ENCODE results near the gene MAML1.
"Not testable (repeated sequence)": the region's sequence is repeated elsewhere in the genome, so short reads cannot be mapped to it uniquely, and the experiment has no call there.

The MAML1 gene

DNA sequence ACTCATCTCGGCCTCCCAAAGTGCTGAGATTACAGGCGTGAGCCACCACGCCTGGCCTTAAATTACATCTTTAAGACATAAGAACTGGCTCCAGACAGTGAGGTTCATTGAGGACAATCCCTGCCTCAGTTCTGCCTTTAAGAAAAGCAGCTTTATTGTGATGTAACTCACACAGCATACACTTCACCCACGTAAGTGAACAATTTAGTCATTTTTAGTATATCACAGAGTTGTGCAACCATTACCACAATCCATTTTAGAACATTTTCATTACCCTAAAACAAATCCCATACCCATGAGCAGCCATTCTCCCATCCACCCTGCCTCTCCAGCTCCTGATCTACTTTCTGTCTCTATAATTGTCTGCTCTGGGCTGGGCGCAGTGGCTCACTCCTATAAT, 37.2 kb downstream of the MAML1 start:
- no peak for DNase-seq

DNA sequence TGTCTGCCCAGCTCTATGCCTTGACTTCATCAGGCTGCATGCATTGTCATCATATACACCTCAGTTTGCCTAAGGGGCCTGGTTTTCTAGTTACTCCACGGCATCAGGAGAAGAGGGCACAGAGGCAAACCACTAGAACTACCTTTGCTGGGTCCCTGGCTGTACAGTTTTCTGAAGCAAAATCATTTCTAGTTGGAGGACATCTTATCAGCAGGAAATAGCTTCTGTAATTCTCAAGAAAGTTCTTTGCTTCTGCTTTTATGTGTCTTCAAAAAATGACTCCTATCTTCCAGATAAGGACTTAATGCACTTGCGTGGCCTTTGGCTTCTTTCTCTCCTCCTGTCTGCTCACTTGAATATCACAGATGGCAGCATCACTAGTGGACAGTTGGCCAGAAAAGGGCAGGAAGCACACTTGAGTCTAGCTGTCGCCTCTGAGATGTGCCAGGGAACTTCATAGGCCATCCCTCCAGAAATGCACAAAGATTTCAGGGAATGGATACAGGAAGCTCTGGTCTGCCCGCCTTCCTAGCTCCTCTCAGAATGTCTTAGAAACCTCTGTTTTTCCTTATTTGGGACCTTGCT, 38.8 kb downstream of the MAML1 start:
- no peak for DNase-seq

GRCh38 chr5:179772351-179772750, 39.7 kb downstream of the MAML1 start:
- no peak for DNase-seq

GRCh38 chr5:179773686-179774040, 41.0 kb downstream of the MAML1 start:
- no peak for DNase-seq

- DNase-seq: no peak
Observed at GRCh38 chr5:179774442-179774841, 41.8 kb downstream of the MAML1 start.

- no peak for DNase-seq
Observed at GRCh38 chr5:179776411-179776938, 43.9 kb downstream of the MAML1 start.

GRCh38 chr5:179777456-179777855, 44.8 kb downstream of the MAML1 start:
- no peak for DNase-seq

GRCh38 chr5:179777909-179778308, 45.3 kb downstream of the MAML1 start:
- DNase-seq: no peak

DNA sequence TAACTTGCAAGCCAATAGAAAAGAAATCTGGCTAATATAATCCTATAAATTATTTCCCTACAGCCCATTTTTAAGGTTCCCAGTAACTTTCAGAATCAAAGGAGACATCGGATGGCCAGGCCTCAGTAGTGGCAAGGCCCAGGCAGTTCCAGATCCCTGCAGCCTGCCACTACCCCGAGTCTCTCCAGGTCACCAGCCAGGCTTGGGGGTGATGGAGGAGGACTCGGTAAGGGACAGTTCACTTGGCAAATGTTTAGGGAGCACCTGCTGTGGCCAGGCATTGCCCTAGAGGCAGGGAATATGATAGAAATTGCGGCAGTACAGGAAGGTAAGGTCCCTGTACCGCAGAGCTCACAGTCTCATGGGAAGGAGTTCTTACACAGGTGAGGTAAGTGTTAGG, 46.0 kb downstream of the MAML1 start:
- no peak for DNase-seq

DNA sequence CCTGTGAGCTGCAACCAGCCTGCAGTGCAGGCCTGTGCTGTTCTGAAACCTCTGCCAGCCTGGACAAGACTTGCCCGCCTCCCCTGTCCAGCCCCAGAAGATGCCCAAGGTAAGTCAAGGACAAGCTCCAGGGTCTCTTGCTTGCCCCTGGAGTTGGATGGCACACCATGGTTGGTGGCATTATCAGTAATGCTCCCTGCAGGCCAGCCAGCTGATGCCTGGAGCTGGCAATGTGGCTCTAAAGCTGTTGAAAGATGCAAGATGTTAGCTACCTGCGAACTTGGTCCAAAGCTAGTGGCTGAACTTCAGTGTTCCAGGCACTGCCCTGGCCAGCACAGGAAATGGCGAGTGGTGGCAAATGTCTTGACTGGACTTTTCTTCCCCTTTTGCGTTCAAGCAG, 47.2 kb downstream of the MAML1 start:
- DNase-seq: no peak

DNA sequence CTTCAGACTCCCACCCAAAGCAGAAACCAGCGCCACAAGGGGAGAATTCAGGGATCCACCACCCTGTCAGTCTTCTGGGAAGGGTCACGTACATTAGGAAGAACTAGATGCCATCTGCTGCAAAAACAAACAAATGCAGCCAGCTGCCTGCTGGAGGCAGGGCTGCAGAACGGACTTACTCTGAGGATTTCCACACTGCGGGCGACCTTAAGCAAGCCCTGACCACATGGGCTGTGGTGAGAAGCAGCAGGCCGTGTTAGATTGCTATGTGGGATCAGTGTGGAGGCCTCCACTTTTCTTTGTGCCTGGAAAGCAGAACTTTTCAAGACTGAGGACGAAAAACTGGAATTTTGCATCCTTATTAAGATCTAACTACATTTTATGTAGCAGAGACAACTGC, 47.7 kb downstream of the MAML1 start:
- no peak for DNase-seq

DNA sequence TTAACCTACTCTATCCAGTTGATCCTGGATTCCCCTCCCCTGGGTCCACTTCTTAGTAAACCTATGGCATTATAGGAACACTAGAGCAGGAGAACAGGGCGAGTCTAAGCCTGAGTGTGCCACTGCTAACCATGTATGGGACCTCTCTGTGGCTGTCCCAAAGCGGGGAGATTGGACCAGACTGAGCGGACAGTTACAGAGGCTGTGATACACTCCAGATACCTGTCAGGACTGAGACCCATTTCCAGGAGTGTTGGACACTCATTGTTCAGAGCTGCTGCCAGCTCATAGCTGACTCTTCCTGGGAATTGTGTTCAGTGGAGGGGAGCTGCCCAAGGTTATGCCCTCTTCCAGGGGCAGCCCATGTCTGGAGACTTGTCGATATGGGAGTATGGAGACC, 49.2 kb downstream of the MAML1 start:
- no peak for DNase-seq

- DNase-seq: no peak
Observed at GRCh38 chr5:179783128-179783527, 50.5 kb downstream of the MAML1 start.

- DNase-seq: no peak
Observed at GRCh38 chr5:179786861-179787260, 54.2 kb downstream of the MAML1 start.

GRCh38 chr5:179788193-179788854, 55.7 kb downstream of the MAML1 start:
- no peak for DNase-seq

GRCh38 chr5:179789278-179789677, 56.7 kb downstream of the MAML1 start:
- not testable (repeated sequence) for DNase-seq

- DNase-seq: peak in 1 of 2 donors; percentile 20
Observed at GRCh38 chr5:179791881-179792611, 59.4 kb downstream of the MAML1 start.

DNA sequence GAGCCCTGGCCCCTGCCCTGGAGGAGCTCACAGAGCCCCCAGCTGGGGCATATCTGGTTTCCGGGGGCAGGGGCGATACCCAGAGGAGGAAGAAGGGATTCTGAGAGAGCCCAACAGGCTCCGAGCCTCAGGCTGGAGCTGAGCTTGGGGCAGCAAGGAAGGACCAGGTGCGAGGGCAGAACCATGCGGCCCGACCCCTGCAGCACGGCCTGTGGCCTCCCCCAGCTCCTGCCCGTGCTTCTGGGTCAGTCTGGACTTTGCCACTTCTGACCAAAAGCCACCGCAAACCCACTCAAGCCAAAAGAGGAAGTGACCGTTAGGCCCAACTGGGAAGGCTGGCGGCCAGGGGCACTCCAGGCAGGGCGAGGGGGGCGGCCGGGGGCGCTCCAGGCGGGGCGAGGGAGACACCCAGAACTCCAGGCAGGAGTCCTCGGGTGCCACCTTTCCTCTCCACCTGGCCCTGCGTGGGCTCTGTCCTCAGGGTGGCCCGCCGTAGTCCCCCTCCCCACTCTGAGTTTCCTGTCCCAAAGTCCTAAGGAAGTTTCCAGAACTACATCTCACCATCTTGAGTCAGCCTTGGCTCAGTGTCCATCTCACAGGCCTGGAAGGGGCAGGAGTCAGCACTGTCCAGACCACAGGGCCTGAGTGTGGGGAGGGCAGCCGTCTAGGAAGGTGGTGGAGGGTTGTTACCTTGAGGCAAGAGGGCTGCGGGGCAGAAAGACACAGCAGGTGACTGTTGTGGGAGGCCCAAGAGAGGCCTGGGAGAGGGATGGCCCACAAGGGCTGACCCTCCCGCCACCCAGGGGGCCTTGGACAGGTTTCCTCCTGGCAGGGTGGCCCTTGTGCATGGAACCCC, 60.2 kb downstream of the MAML1 start:
- DNase-seq: no peak

DNA sequence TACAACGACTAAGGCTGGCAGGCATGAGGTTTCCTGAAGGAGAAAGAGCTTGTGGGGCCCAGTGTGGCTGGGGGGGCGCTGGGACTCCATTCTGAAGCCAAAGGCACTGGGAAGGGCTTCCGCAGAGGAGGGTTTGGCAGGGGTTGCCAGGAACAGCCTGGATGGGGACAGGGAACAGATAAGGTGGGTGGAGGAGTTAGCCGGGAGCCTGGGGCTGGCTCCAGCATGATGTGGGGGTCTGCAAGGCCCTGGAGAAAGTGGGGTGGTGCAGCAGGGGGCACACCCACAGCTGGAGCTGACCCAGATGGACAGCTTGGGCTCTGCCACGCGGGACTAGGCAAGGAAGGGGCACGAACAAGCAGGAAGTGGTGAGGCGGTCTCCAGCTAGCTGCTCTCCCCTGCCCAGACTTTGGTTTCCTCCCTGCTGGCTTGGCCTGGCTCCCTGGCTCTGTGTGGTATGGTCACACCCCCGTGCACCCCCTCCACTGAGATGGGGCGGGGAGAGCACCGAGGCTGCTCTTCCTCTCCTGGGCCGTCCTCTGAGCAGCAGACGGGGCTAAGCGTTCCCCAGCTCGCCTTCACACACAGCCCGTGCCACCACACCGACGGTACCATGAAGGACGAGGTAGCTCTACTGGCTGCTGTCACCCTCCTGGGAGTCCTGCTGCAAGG, 61.0 kb downstream of the MAML1 start, which contains the start of gene LTC4S:
LTC4S (plus strand) TSS at position 519 of the 672 bp plus-strand sequence; CDS start at position 614, 95 bp downstream.
- peak; percentile 43 to 84 for DNase-seq

GRCh38 chr5:179794171-179794570, 61.5 kb downstream of the MAML1 start:
- DNase-seq: no peak

DNA sequence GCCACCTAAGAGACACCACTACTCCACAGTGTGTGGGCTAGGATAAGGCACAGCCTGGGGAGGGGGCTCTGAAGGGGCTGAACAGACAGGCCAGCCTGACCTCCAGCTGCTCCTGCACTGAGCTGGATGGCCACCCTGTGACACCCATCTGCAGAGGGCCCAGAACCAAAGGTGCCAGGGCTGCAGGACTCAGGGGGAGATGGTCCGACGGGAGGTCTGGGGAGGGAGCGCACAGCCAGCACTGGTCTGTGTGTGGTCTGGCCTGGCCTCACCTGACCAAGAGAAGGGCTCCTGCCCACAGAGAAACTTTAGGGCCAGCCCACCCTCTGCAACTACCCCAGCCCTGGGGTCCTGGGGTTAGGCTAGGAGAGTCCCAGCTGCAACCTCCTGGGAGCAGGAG, 62.0 kb downstream of the MAML1 start:
- DNase-seq: no peak

All from bone marrow (tissue), 2 donors.